Activated CD8-positive, alpha-beta memory T cell treated with anti-CD3 and anti-CD28 coated beads for 48 hours (primary cell): ENCODE data around the gene CS.

Experiments
- DNase-seq, 3 experiments: peaks; one replicate each; pipeline ENCODE4 v3.0.0-alpha.2; 2020; ENCODE audit warnings: low read depth in 2 of 3, low spot score in 2 of 3

The CS gene

GRCh38 chr12:56252649-56253048 lies 47.5 kb downstream of the CS start:
- DNase-seq: no peak

- no peak for DNase-seq
These were observed 51.4 kb downstream of the CS start for GRCh38 chr12:56248711-56249110.

- DNase-seq: no peak
These were observed 52.2 kb downstream of the CS start for GRCh38 chr12:56247923-56248322.

- DNase-seq: no peak
These were observed 55.6 kb downstream of the CS start for GRCh38 chr12:56244494-56244893.

- DNase-seq: no peak
These were observed 56.4 kb downstream of the CS start for GRCh38 chr12:56243731-56244181.

GRCh38 chr12:56242986-56243385 lies 57.1 kb downstream of the CS start:
- no peak for DNase-seq

- DNase-seq: no peak
These were observed 58.5 kb downstream of the CS start for GRCh38 chr12:56241424-56242303.

GRCh38 chr12:56237552-56237951 lies 62.6 kb downstream of the CS start:
- no peak for DNase-seq

- DNase-seq: no peak
These were observed 63.1 kb downstream of the CS start for GRCh38 chr12:56236985-56237384.

- DNase-seq: no peak
These were observed 64.0 kb downstream of the CS start for GRCh38 chr12:56236091-56236490.

GRCh38 chr12:56234746-56235436 lies 65.2 kb downstream of the CS start:
- no peak for DNase-seq

GRCh38 chr12:56231184-56231582 lies 68.9 kb downstream of the CS start:
- DNase-seq: no peak

GRCh38 chr12:56230432-56231183 lies 69.5 kb downstream of the CS start:
- DNase-seq: no peak

GRCh38 chr12:56229916-56230431 lies 70.2 kb downstream of the CS start, which contains the start of gene SLC39A5:
Gene SLC39A5, plus strand, starts transcription at chr12:56230051. Its CDS starts 1,224 bp downstream, at chr12:56231275.
- DNase-seq: no peak

GRCh38 chr12:56229082-56229481 lies 71.0 kb downstream of the CS start:
- DNase-seq: no peak

- no peak for DNase-seq
These were observed 75.2 kb downstream of the CS start for GRCh38 chr12:56224954-56225353.

GRCh38 chr12:56224102-56224701 lies 75.9 kb downstream of the CS start, which contains the start of gene NABP2:
Gene NABP2, plus strand, starts transcription at chr12:56224342. Its CDS starts 515 bp downstream, at chr12:56224857.
- peak; percentile 84 to 95 (median 90) for DNase-seq

GRCh38 chr12:56223571-56224101 lies 76.5 kb downstream of the CS start:
- no peak for DNase-seq

GRCh38 chr12:56222531-56222895 lies 77.6 kb downstream of the CS start:
- no peak for DNase-seq

- DNase-seq: peak; percentile 76 to 84 (median 84)
These were observed 78.2 kb downstream of the CS start, which contains the start of gene RNF41 for GRCh38 chr12:56221757-56222530. Gene RNF41, minus strand, starts transcription at chr12:56221922. Its CDS starts 7,875 bp downstream, at chr12:56214047.
